HG03460 (cell line): ENCODE measurements around the gene PRR23E.

Experiments
- ATAC-seq: cut with Tn5 transposase; IDR thresholded peaks from one replicate; pipeline ENCODE4 v1.9.1; 2021; ENCODE audit not compliant: unreplicated experiment

Gene PRR23E

GRCh38 chr3:127207727-127208482 lies 15.0 kb downstream of the PRR23E start:
- no peak for ATAC-seq

- no peak for ATAC-seq
Measured at GRCh38 chr3:127208483-127209100, 15.7 kb downstream of the PRR23E start.

GRCh38 chr3:127209155-127209839 lies 16.4 kb downstream of the PRR23E start:
- ATAC-seq: no peak

GRCh38 chr3:127209840-127210653 lies 17.1 kb downstream of the PRR23E start:
- no peak for ATAC-seq

- ATAC-seq: no peak
Measured at GRCh38 chr3:127210654-127210943, 17.7 kb downstream of the PRR23E start.

GRCh38 chr3:127211118-127212060 lies 18.5 kb downstream of the PRR23E start:
- ATAC-seq: no peak

GRCh38 chr3:127212231-127212630 lies 19.3 kb downstream of the PRR23E start:
- ATAC-seq: no peak

- ATAC-seq: no peak
Measured at GRCh38 chr3:127212711-127213110, 19.8 kb downstream of the PRR23E start.

GRCh38 chr3:127213381-127213918 lies 20.5 kb downstream of the PRR23E start:
- no peak for ATAC-seq

- ATAC-seq: no peak
Measured at GRCh38 chr3:127214975-127215374, 22.0 kb downstream of the PRR23E start.

- no peak for ATAC-seq
Measured at GRCh38 chr3:127215714-127216414, 22.9 kb downstream of the PRR23E start.

- ATAC-seq: peak; percentile 50
Measured at GRCh38 chr3:127216415-127217261, 23.7 kb downstream of the PRR23E start.

GRCh38 chr3:127217596-127218453 lies 24.9 kb downstream of the PRR23E start:
- no peak for ATAC-seq

GRCh38 chr3:127218454-127218922 lies 25.6 kb downstream of the PRR23E start:
- ATAC-seq: no peak

- ATAC-seq: no peak
Measured at GRCh38 chr3:127220497-127220896, 27.6 kb downstream of the PRR23E start.

GRCh38 chr3:127221037-127221436 lies 28.1 kb downstream of the PRR23E start:
- no peak for ATAC-seq

- no peak for ATAC-seq
Measured at GRCh38 chr3:127221446-127222035, 28.6 kb downstream of the PRR23E start.
